ENCODE results near the gene TECPR1. TPM values are rescaled to one million over a fixed set of nuclear protein-coding genes. Genes with fewer than 3 reads are reported as not detected.

The TECPR1 gene
- total RNA-seq, 1 donor from 2014 or later: 23.9 TPM

GRCh38 chr7:98194672-98195457 lies 57.2 kb downstream of the TECPR1 start:
- Mint-ChIP-seq H3K9me3 (ENCODE audit: unreplicated experiment) (no peaks in the 10 kb centered on the region), H3K27me3 (ENCODE audit: low read depth, unreplicated experiment) (no peaks in the 10 kb centered on the region), H3K36me3 (ENCODE audit: low read depth, unreplicated experiment) (peaks cover 17% of the 10 kb centered on the region), H3K27ac (ENCODE audit: unreplicated experiment) (peak overlapping the region; percentile 18), H3K4me1 (ENCODE audit: low read depth, unreplicated experiment) (peaks cover 10% of the 10 kb centered on the region), H3K4me3 (ENCODE audit: unreplicated experiment) (no peak overlapping the region)
- peak overlapping the region; percentile 6 for H3K4me2 ChIP-seq (ENCODE audit: low read length)
- H3K9me3 ChIP-seq (ENCODE audit: insufficient read depth, low read depth, low read length): no peaks in the 10 kb centered on the region
- peaks cover 4% of the 10 kb centered on the region for H4K20me1 ChIP-seq (ENCODE audit: insufficient read depth, low read length)
- H2AFZ ChIP-seq (ENCODE audit: low read depth, low read length): no peak overlapping the region
- H3K9ac ChIP-seq (ENCODE audit: low read length): no peak overlapping the region
- no peaks in the 10 kb centered on the region for H3K4me1 ChIP-seq (ENCODE audit: insufficient read depth, low read length)
- H3K36me3 ChIP-seq (ENCODE audit: insufficient read depth, low read length): no peaks in the 10 kb centered on the region
- peaks cover 3% of the 10 kb centered on the region for H3K79me2 ChIP-seq (ENCODE audit: insufficient read depth, low read length)
- no peaks in the 10 kb centered on the region for H3K27me3 ChIP-seq (ENCODE audit: insufficient read depth, low read length)
- H3K4me3 ChIP-seq (ENCODE audit: insufficient read depth, low read depth, low read length): no peak overlapping the region
- FAIRE-seq: no peak
- no peak overlapping the region for H3K27ac ChIP-seq (ENCODE audit: low read depth, low read length)
- TF ChIP-seq EZH2 (IDR thresholded peaks at IDR 0.05; ENCODE audit: insufficient read depth, low read length): no peak
- TF ChIP-seq, protein P1, sequence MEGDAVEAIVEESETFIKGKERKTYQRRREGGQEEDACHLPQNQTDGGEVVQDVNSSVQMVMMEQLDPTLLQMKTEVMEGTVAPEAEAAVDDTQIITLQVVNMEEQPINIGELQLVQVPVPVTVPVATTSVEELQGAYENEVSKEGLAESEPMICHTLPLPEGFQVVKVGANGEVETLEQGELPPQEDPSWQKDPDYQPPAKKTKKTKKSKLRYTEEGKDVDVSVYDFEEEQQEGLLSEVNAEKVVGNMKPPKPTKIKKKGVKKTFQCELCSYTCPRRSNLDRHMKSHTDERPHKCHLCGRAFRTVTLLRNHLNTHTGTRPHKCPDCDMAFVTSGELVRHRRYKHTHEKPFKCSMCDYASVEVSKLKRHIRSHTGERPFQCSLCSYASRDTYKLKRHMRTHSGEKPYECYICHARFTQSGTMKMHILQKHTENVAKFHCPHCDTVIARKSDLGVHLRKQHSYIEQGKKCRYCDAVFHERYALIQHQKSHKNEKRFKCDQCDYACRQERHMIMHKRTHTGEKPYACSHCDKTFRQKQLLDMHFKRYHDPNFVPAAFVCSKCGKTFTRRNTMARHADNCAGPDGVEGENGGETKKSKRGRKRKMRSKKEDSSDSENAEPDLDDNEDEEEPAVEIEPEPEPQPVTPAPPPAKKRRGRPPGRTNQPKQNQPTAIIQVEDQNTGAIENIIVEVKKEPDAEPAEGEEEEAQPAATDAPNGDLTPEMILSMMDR (IDR thresholded peaks at IDR 0.05; ENCODE audit: insufficient read depth, low read depth, low read length): no peak
- DNase-seq (ENCODE audit: low read depth): peak; percentile 19

DNA sequence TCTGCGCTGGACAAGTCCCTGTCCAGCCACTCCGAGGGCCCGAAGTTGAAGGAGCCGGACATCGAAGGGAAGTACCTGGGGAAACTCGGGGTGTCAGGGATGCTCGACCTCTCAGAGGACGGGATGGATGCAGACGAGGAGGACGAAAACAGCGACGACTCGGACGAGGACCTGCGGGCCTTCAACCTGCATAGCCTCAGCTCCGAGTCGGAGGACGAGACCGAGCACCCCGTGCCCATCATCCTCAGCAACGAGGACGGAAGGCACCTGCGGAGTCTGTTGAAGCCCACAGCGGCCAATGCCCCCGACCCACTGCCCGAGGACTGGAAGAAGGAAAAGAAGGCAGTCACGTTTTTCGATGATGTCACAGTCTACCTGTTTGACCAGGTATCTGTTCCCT lies 57.8 kb downstream of the TECPR1 start:
- Histone ChIP-seq H4K20me1 (ENCODE audit: insufficient read depth, low read length) (peaks cover 2% of the 10 kb centered on the region), H3K27ac (ENCODE audit: low read depth, low read length) (no peak overlapping the region), H3K4me3 (ENCODE audit: insufficient read depth, low read depth, low read length) (no peak overlapping the region), H3K4me2 (ENCODE audit: low read length) (peak overlapping the region; percentile 6), H3K9me3 (ENCODE audit: insufficient read depth, low read depth, low read length) (peaks cover 2% of the 10 kb centered on the region), H2AFZ (ENCODE audit: low read depth, low read length) (no peak overlapping the region), H3K36me3 (ENCODE audit: insufficient read depth, low read length) (no peaks in the 10 kb centered on the region), H3K4me1 (ENCODE audit: insufficient read depth, low read length) (no peaks in the 10 kb centered on the region), H3K27me3 (ENCODE audit: insufficient read depth, low read length) (no peaks in the 10 kb centered on the region), H3K9ac (ENCODE audit: low read length) (no peak overlapping the region), H3K79me2 (ENCODE audit: insufficient read depth, low read length) (peaks cover 3% of the 10 kb centered on the region)
- Mint-ChIP-seq H3K9me3 (ENCODE audit: unreplicated experiment) (peaks cover 2% of the 10 kb centered on the region), H3K27ac (ENCODE audit: unreplicated experiment) (no peak overlapping the region), H3K4me1 (ENCODE audit: low read depth, unreplicated experiment) (peaks cover 8% of the 10 kb centered on the region), H3K36me3 (ENCODE audit: low read depth, unreplicated experiment) (peaks cover 23% of the 10 kb centered on the region), H3K27me3 (ENCODE audit: low read depth, unreplicated experiment) (no peaks in the 10 kb centered on the region), H3K4me3 (ENCODE audit: unreplicated experiment) (no peak overlapping the region)
- TF ChIP-seq EZH2 (IDR thresholded peaks at IDR 0.05; ENCODE audit: insufficient read depth, low read length): no peak
- FAIRE-seq: no peak
- DNase-seq (ENCODE audit: low read depth): no peak

- DNase-seq (ENCODE audit: low read depth): no peak
- peaks cover 25% of the 10 kb centered on the region for H3K36me3 Mint-ChIP-seq (ENCODE audit: low read depth, unreplicated experiment)
- Histone ChIP-seq H3K36me3 (ENCODE audit: insufficient read depth, low read length) (no peaks in the 10 kb centered on the region), H3K27ac (ENCODE audit: low read depth, low read length) (no peak overlapping the region), H3K4me1 (ENCODE audit: insufficient read depth, low read length) (no peaks in the 10 kb centered on the region), H4K20me1 (ENCODE audit: insufficient read depth, low read length) (no peaks in the 10 kb centered on the region), H2AFZ (ENCODE audit: low read depth, low read length) (no peak overlapping the region), H3K79me2 (ENCODE audit: insufficient read depth, low read length) (no peaks in the 10 kb centered on the region), H3K9ac (ENCODE audit: low read length) (no peak overlapping the region), H3K4me2 (ENCODE audit: low read length) (no peak overlapping the region), H3K27me3 (ENCODE audit: insufficient read depth, low read length) (no peaks in the 10 kb centered on the region), H3K9me3 (ENCODE audit: insufficient read depth, low read depth, low read length) (peaks cover 2% of the 10 kb centered on the region), H3K4me3 (ENCODE audit: insufficient read depth, low read depth, low read length) (no peak overlapping the region)
- no peaks in the 10 kb centered on the region for H3K27me3 Mint-ChIP-seq (ENCODE audit: low read depth, unreplicated experiment)
- no peak for TF ChIP-seq EZH2 (IDR thresholded peaks at IDR 0.05; ENCODE audit: insufficient read depth, low read length)
- TF ChIP-seq, protein P1 (IDR thresholded peaks at IDR 0.05; ENCODE audit: insufficient read depth, low read depth, low read length): no peak
- H3K27ac Mint-ChIP-seq (ENCODE audit: unreplicated experiment): no peak overlapping the region
- no peak overlapping the region for H3K4me3 Mint-ChIP-seq (ENCODE audit: unreplicated experiment)
- H3K4me1 Mint-ChIP-seq (ENCODE audit: low read depth, unreplicated experiment): peaks cover 5% of the 10 kb centered on the region
- peaks cover 5% of the 10 kb centered on the region for H3K9me3 Mint-ChIP-seq (ENCODE audit: unreplicated experiment)
- no peak for FAIRE-seq
These were observed 58.4 kb downstream of the TECPR1 start for GRCh38 chr7:98193474-98194180.

All from astrocyte (in vitro differentiated cells and primary cell).